Measurements from ENCODE around the gene RAB23. TPM values are rescaled to one million over a fixed set of nuclear protein-coding genes. Genes with fewer than 3 reads are reported as not detected.
A peak's percentile ranks its signal among the peaks of the same experiment; 100 is the strongest.

Gene RAB23
- polyA plus RNA-seq, 1 experiment, result 62.1 TPM

DNA sequence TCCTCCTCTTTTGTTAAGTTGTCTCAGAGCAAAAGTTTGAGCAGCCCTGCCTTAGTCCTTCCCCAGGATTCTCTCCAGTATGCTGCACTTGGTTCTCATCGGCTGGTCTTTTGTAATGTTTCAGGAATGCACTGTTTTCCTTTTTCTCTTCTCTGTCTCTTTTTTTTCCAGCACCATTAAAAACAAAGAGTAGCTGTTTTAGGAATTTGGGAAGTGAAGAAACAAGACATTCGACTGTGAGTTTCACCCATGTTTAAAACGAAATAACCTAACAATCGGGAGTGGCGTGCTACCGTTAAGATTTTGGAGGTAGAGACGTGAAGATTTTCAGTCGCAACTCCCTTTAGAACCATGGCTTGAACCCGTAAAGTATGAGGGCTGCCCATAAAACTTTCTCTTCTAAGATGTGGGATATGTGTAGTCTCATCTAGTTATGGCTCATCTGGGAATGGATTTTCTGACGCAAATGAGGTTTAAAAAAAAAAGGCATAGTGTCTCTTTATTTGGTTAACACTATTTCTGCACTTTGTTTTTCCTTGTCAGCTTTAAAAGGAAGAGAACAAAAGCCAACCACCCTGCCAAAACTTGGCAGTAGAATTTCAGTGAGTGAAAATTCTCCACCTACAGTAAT is 35.9 kb upstream of the RAB23 start:
- Histone ChIP-seq H3K27ac (ENCODE audit: low read depth, low read length) (peak overlapping the region; percentile 94), H3K4me3 (ENCODE audit: low read depth, low read length) (no peak overlapping the region), H3K9me3 (ENCODE audit: control insufficient read depth, insufficient read depth, low read length) (no peaks in the 10 kb centered on the region), H3K27me3 (ENCODE audit: control insufficient read depth, insufficient read depth, low read length) (no peaks in the 10 kb centered on the region)
- ChIA-PET CTCF (interaction anchor here (0.8 to 1.2 kb wide), 3 partner anchors 10 to 355 kb away, joined by 3 to 5 read pairs (median 3); no protein-coding TSS in a partner anchor), POLR2A (interaction anchor here (1.2 kb wide), 1 partner anchor 36 kb away, joined by 5 read pairs; the partner anchor contains the start of gene RAB23)
- TF ChIP-seq, protein P1, sequence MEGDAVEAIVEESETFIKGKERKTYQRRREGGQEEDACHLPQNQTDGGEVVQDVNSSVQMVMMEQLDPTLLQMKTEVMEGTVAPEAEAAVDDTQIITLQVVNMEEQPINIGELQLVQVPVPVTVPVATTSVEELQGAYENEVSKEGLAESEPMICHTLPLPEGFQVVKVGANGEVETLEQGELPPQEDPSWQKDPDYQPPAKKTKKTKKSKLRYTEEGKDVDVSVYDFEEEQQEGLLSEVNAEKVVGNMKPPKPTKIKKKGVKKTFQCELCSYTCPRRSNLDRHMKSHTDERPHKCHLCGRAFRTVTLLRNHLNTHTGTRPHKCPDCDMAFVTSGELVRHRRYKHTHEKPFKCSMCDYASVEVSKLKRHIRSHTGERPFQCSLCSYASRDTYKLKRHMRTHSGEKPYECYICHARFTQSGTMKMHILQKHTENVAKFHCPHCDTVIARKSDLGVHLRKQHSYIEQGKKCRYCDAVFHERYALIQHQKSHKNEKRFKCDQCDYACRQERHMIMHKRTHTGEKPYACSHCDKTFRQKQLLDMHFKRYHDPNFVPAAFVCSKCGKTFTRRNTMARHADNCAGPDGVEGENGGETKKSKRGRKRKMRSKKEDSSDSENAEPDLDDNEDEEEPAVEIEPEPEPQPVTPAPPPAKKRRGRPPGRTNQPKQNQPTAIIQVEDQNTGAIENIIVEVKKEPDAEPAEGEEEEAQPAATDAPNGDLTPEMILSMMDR (IDR thresholded peaks at IDR 0.05; ENCODE audit: low read depth, low read length), result no peak
- DNase-seq (ENCODE audit: low read depth, low spot score), result peak; percentile 72

DNA sequence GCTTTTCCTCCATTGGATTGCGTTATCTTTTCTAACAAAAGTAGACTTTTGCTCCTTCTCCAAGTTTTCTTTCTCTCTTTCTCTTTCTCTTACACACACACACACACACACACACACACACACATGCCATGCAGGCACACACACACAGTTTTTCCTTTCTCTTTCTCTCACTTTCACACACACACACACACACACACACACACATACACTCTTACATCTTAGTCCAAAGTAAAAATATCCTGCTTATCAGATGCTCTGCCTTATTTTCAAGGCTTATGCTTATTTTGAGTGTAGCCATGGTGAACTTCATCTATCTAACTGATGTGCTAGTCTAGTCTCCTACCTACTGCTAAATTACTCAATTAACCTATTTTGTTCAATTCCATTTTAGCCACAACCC is 34.4 kb upstream of the RAB23 start:
- POLR2A ChIA-PET, result no interaction called here
- TF ChIP-seq, protein P1 (IDR thresholded peaks at IDR 0.05; ENCODE audit: low read depth, low read length), result no peak
- Histone ChIP-seq H3K4me3 (ENCODE audit: low read depth, low read length) (no peak overlapping the region), H3K27me3 (ENCODE audit: control insufficient read depth, insufficient read depth, low read length) (no peaks in the 10 kb centered on the region), H3K27ac (ENCODE audit: low read depth, low read length) (no peak overlapping the region), H3K9me3 (ENCODE audit: control insufficient read depth, insufficient read depth, low read length) (no peaks in the 10 kb centered on the region)
- CTCF ChIA-PET, result no interaction called here
- no peak for DNase-seq (ENCODE audit: low read depth, low spot score)

DNA sequence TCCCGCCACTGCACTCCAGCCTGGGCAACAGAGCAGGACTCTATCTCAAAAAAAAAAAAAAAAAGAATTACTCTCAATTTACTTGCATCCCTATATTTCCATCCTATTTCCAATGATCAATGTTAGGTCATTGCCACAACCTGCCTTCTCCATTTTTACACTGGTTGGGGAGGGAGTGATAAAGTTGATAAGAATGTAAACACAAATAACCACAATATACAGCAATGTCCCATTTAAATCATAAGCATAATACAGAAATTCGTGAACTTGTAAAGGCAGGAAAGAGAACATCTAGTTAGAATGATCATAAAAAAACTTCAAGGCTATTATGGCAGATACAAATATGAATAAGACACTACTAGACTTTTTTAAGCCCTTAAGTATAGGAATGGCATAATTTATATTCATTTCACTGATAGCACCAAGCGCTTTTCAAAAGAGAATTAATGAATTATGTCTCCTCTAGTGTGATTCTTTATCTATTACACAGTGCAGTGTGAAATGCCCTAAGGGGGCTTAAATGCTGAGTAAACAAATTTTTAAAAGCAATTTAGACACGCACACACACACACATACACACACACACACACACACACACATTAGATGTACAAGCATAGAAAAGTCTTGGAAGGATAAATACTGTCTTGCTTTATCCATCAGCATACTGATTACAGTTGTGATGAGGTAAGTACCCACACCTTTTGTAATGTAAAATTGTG is 33.5 kb upstream of the RAB23 start:
- H3K27ac ChIP-seq (ENCODE audit: low read depth, low read length), result no peak overlapping the region
- CTCF ChIA-PET, result no interaction called here

DNA sequence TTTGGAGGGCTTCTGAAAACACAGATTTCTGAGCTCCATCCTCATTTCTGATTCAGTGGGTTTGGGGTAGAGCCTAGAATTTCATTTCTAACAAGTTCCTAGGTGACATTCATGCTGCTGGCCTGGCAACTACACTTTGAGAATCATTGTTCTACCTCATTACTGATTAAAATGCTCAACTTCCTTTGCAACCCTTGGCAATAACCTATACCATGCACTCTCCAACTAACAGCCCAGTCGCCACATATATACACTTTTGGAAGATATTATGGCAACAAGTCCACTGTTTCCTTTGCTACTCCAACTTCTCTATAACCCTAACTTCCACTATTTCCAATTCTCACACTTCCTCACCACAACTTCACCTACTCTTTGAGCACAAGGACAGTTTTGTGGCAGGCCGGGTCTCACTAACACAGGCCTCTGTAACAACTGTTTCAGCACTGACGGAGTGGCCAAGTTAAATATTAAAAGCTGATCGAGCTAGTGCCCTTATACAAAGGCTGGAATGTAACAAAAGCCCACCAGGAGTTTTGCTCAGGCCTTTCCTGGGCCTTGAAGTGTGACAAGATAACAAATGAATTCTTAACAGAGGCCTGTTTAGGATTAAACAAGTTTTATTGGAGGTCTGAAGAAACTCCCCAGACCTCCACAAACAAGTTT is 32.1 kb upstream of the RAB23 start:
- no peaks in the 10 kb centered on the region for H3K27me3 ChIP-seq (ENCODE audit: control insufficient read depth, insufficient read depth, low read length)
- no peak overlapping the region for H3K4me3 ChIP-seq (ENCODE audit: low read depth, low read length)
- no peaks in the 10 kb centered on the region for H3K9me3 ChIP-seq (ENCODE audit: control insufficient read depth, insufficient read depth, low read length)
- POLR2A ChIA-PET, result interaction anchor here (1.2 kb wide), 1 partner anchor 32 kb away, joined by 4 read pairs; the partner anchor contains the start of gene RAB23
- TF ChIP-seq, protein P1 (IDR thresholded peaks at IDR 0.05; ENCODE audit: low read depth, low read length), result no peak
- CTCF ChIA-PET, result interaction anchor here (1.0 to 1.5 kb wide), 4 partner anchors 12 to 71 kb away, joined by 3 to 5 read pairs (median 4); no protein-coding TSS in a partner anchor
- no peak overlapping the region for H3K27ac ChIP-seq (ENCODE audit: low read depth, low read length)
- DNase-seq (ENCODE audit: low read depth, low spot score), result no peak

More for the DNA sequence above, 33.5 kb upstream of the RAB23 start:
- no peak overlapping the region for H3K4me3 ChIP-seq (ENCODE audit: low read depth, low read length)
- H3K9me3 ChIP-seq (ENCODE audit: control insufficient read depth, insufficient read depth, low read length), result no peaks in the 10 kb centered on the region
- no peaks in the 10 kb centered on the region for H3K27me3 ChIP-seq (ENCODE audit: control insufficient read depth, insufficient read depth, low read length)
- DNase-seq (ENCODE audit: low read depth, low spot score), result no peak
- POLR2A ChIA-PET, result no interaction called here
- TF ChIP-seq, protein P1 (IDR thresholded peaks at IDR 0.05; ENCODE audit: low read depth, low read length), result no peak

Data from AG04450 (cell line).